ENCODE results near the gene UST.
"Not testable (repeated sequence)": the region's sequence is repeated elsewhere in the genome, so short reads cannot be mapped to it uniquely, and the experiment has no call there.

Gene UST

DNA sequence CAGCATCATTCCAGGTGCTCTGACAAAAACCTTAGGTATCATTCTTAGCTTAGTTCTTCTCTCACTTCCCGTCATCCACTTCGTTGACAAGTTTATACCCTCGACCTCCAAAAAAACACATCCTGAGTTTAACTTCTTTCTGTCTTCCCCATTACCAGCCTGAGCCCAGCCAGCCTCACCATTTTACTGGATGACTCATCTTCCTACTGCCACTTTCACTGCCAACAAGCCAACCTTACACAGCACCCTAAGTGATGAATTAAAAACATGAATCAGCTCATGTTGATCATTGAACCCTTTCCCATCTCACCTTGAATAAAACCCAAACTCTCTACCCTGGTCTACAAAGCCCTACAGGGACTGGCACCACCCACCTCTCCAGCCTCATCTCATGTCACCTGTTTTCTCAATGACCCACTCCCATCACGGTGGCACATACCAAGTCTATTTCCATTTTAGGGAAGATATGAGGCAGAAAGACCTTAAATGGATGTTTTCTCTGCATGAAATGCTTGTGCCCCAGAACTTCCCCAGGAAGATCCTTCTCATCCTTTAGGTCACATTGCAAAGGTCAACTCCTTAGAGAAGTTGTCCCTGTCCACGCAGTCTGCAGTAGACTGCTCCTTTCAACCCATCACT is 9.9 kb upstream of the UST start:
- DNase-seq, result no peak

DNA sequence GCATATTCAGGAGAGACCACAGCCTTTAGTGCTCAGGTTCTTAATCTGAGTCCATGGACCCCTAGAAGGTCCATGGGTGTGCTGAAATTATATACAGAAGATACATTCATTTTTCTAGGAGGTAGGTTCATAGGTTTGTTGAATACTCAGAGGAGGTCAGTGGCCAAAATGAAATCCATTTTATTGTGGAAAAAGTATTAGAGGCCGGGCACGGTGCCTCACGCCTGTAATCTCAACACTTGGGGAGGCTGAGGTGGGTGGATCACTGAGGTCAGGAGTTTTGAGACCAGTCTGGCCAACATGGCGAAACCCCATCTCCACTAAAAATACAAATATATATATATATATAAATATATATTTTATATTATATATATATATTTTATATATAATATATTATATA is 9.0 kb upstream of the UST start:
- no peak for DNase-seq

DNA sequence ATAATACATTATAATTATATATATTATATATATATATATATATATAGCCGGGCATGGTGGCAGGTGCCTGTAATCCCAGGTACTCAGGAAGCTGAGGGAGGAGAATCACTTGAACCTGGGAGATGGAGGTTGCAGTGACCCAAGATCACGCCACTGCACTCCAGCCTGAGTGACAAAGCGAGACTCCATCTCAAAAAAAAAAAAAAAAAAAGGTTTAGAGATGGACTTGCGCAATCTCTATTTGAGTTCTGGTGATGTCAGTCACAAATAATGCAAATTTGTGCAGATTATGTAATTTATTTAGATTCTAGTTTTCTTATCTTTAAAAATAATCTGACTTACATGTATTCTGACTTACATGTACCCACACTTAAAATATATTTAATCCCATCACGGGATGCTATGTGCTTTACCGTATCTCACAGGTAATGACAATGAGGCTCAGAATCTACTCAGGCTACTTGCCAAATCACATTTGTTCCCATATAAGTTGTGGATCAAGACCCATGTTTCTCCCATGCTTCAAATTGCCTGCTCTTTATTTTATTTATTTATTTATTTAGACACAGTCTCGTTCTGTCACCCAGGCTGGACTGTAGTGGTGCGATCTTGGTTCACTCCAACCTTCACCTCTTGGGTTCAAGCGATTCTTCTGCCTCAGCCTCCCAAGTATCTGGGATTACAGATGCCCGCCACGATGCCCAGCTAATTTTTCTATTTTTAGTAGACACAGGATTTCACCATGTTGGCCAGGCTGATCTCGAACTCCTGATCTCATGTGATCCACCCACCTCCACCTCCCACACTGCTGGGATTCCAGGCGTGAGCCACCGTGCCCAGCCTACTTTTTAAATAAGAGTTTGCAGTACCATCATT is 7.6 kb upstream of the UST start:
- DNase-seq, result no peak

GRCh38 chr6:148739822-148740128 is 7.1 kb upstream of the UST start:
- DNase-seq, result no peak

DNA sequence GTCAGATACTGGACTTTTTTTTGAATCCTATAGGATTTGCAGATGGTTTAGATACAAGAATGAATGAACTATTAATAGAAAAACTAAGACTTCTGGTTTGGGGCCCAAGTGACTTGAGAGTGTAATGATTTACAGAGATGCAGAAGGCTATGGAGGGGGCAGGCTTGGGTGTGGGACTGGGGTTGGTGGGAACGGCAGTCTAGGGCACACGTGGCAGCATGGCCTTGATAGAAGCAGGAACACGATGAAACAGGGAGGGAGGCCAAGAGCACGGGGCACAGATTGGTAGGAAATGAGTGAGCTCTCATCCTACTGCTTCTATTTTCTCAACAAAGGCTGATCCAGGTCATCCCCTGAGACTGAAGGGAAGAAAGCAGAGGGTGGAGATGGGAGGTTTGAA is 3.4 kb upstream of the UST start:
- no peak for DNase-seq

DNA sequence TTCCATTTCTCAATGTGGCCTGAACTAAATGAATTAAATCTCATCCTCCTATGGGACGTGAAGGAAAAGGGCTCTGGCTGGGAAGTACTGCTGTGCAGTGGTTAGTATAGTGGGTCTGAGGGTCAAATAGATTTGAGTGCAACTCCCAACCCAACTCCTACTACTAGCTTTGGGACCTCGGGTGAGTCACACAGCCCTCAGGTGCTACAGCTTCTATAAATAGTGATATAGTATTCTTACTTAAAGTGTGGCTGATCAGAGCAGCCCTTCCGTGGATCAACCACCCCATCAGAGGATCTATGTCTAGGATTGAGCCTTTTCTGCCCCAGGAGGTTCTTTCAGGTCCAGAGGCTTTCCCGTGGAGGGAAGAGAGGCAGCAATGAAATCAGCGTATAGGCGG is 904 bp upstream of the UST start:
- DNase-seq, result no peak

DNA sequence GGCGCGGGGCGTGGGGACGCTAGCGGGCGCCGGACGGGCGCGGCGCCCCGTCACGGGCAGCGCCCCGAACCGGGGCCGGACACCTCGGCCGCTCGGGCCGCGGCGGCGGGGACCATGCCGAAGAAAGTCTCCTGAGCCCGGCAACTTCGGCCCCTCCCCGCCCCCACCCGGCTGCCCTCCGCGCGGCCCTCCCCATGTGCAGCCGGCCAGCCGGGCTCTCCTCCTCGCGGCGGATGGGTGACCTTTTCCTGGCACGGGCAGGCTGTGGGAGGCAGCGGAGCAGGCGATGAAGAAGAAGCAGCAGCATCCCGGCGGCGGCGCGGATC is 278 bp downstream of the UST start:
- peak in 1 of 2 donors; percentile 17 for DNase-seq

- DNase-seq, result peak; percentile 71
These were observed 788 bp downstream of the UST start for GRCh38 chr6:148747471-148748165.

GRCh38 chr6:148749674-148750073 is 2.8 kb downstream of the UST start:
- DNase-seq, result no peak

GRCh38 chr6:148750838-148751792 is 4.3 kb downstream of the UST start:
- DNase-seq, result no peak

GRCh38 chr6:148751793-148752170 is 5.0 kb downstream of the UST start:
- DNase-seq, result no peak

- DNase-seq, result not testable (repeated sequence)
These were observed 8.5 kb downstream of the UST start for GRCh38 chr6:148755379-148755778.

DNA sequence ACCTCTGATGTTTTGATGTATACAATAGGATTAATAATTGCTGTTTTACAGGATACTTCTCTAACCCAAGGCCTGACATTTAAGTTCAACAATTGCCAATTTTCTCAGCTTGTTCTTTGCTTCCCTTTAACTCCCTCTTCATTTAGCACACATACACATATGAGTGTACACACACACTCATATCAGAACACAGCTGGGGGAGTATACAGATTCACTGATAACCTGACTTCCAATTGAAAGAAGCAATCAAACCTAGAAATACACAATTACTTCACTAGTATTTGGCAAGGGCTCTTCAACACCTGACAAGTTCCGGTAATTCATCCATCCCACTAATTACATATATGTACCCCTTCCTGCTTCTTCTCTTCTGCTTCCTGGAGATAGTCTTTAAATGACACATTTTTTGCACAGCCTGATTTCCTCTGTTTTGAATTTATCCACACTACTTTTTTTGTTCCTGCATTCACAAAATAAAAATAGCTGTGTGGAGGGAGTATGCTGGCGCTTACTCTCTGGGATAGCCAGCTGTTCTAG is 11.2 kb downstream of the UST start:
- DNase-seq, result no peak

- DNase-seq, result peak; percentile 57 to 82
These were observed 11.7 kb downstream of the UST start for GRCh38 chr6:148758492-148758891.

GRCh38 chr6:148760258-148760534 is 13.4 kb downstream of the UST start:
- DNase-seq, result peak in 1 of 2 donors; percentile 19

DNA sequence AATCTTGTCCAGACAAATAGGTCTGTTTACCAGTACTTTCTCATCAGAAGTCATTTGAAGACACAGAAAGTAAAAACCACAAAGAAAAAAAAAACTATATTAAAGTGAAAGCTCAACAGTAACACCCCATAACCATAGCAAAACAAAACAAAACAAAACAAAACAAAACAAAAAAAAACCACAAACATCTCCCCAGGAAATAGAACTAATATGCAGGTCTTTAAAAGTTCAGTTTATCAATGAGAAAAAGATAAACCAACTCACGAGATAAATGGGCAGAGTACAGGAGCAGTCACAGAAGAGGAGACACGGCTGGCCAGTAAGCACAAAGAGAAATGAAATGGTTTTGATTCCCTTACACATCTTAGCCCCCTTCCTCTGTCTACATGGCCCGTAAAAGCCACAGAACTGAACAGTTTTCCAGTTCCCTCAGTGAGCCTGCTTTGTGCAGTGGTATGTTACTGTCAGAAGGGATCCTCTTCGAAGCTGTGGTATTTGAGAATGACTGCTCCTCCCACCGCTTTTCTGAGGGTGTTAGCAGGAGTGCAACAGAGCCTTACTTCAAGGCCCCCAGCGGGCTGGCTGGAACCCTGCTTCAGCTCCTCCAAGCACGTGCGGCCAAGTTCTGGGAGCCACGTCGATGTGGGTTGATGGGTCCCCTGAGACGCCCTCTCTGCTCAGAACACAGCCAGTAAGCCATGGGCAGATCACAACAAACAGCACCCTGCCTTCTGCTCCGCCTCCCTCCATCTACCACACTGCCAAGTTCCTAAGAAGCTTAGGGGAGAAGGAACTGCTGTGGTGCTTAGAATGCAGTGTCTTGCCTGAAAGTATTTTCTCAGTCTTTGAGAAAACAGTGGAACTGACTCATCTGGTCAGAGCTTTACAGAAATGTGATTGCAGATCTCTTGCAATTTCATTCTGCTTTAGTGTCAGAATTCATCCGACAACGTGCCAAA is 14.0 kb downstream of the UST start:
- DNase-seq, result peak; percentile 53 to 80

GRCh38 chr6:148761527-148762011 is 14.7 kb downstream of the UST start:
- DNase-seq, result peak; percentile 74 to 75

GRCh38 chr6:148762231-148762630 is 15.4 kb downstream of the UST start:
- no peak for DNase-seq

- not testable (repeated sequence) for DNase-seq
These were observed 17.6 kb downstream of the UST start for GRCh38 chr6:148764259-148765020.

DNA sequence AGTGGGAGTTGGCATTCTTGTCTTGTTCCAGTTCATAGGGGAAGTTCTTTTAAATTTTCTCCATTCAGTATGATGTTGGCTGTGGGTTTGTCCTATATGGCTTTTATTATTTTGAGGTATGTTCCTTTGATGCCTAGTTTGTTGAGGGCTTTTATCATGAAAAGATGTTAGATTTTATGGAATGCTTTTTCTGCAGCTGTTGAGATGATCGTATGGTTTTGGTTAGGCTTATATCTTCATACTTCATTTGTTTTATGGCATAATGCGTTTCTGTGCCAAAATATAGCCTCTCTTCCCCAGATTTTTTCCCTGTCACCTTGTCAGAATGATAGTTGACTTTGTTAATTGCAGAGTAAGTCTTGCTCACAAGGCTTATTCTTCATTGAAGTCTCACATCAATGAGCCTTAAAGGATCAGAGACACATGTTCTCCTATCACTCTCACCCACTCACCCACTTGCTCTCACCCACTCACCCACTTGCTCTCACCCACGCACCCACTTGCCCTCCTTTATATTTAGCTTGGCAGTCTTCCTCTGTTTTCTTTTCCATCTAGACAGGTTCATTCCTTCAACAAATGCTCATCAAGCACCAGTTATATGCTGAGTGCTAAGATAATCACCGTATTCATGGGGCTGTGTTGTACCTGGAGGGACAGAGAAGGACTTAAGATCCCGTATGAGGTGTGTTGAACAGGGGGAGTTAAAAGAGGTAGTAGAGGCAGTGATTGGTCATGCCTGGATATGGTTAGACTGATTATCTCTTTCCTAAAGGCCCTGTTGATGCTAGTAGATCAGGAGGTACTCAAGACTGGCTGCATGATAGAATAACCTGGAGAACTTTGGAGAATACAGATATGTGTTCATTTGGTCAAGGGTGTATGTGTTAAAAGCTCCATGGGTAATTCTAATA is 19.3 kb downstream of the UST start:
- no peak for DNase-seq

Data from CD4-positive, alpha-beta T cell treated with Interleukin-1 beta for 1 hour (primary cell).